Stimulated activated CD8-positive, alpha-beta memory T cell treated with anti-CD3 and anti-CD28 coated beads, Interleukin-15, amount 100 ng/mL, for 1 hour (primary cell): ENCODE results near the gene ATP11A.
"Not testable (repeated sequence)": the region's sequence is repeated elsewhere in the genome, so short reads cannot be mapped to it uniquely, and the experiment has no call there.

ENCODE experiments used
- DNase-seq: peaks from one replicate; pipeline ENCODE4 v3.0.0-alpha.2; 2020; ENCODE audit warnings: low read depth

Gene ATP11A

GRCh38 chr13:112796190-112796915 is 106.5 kb downstream of the ATP11A start:
- DNase-seq, result no peak

GRCh38 chr13:112799394-112799793 is 109.6 kb downstream of the ATP11A start:
- no peak for DNase-seq

GRCh38 chr13:112800057-112800456 is 110.2 kb downstream of the ATP11A start:
- no peak for DNase-seq

GRCh38 chr13:112800807-112801206 is 111.0 kb downstream of the ATP11A start:
- DNase-seq, result not testable (repeated sequence)

- no peak for DNase-seq
Observed at GRCh38 chr13:112802802-112803195, 113.0 kb downstream of the ATP11A start.

- DNase-seq, result no peak
Observed at GRCh38 chr13:112803422-112803821, 113.6 kb downstream of the ATP11A start.

- DNase-seq, result no peak
Observed at GRCh38 chr13:112804374-112804773, 114.5 kb downstream of the ATP11A start.

- DNase-seq, result no peak
Observed at GRCh38 chr13:112806739-112807652, 117.2 kb downstream of the ATP11A start.

GRCh38 chr13:112807653-112808376 is 118.0 kb downstream of the ATP11A start:
- DNase-seq, result no peak

- DNase-seq, result no peak
Observed at GRCh38 chr13:112808377-112809140, 118.7 kb downstream of the ATP11A start.

GRCh38 chr13:112809332-112810315 is 119.8 kb downstream of the ATP11A start:
- DNase-seq, result no peak

GRCh38 chr13:112810608-112811007 is 120.8 kb downstream of the ATP11A start:
- DNase-seq, result no peak

GRCh38 chr13:112812306-112813055 is 122.6 kb downstream of the ATP11A start:
- DNase-seq, result no peak

- no peak for DNase-seq
Observed at GRCh38 chr13:112813552-112813951, 123.7 kb downstream of the ATP11A start.

- no peak for DNase-seq
Observed at GRCh38 chr13:112814905-112815585, 125.2 kb downstream of the ATP11A start.

GRCh38 chr13:112815871-112816270 is 126.0 kb downstream of the ATP11A start:
- no peak for DNase-seq

GRCh38 chr13:112818040-112818697 is 128.3 kb downstream of the ATP11A start:
- DNase-seq, result no peak

GRCh38 chr13:112818698-112819045 is 128.8 kb downstream of the ATP11A start:
- no peak for DNase-seq

GRCh38 chr13:112819111-112819510 is 129.3 kb downstream of the ATP11A start:
- DNase-seq, result no peak
